NCI-H2196 (cell line): Measurements from ENCODE around the gene SHROOM2.
"Not testable (repeated sequence)": the region's sequence is repeated elsewhere in the genome, so short reads cannot be mapped to it uniquely, and the experiment has no call there.

Experiments used
- DNase-seq: peaks from one replicate; lab custom pipeline; 2025; ENCODE audit not compliant: unreplicated experiment; lab: John Stamatoyannopoulos, UW

SHROOM2 gene

GRCh38 chrX:9785254-9785943 is 830 bp upstream of the SHROOM2 start:
- DNase-seq, result no peak

GRCh38 chrX:9786798-9787635 is 788 bp downstream of the SHROOM2 start:
- no peak for DNase-seq

- DNase-seq, result peak; percentile 37
These were observed 2.7 kb downstream of the SHROOM2 start for GRCh38 chrX:9788911-9789310.

GRCh38 chrX:9789555-9789954 is 3.3 kb downstream of the SHROOM2 start:
- no peak for DNase-seq

- no peak for DNase-seq
These were observed 4.6 kb downstream of the SHROOM2 start for GRCh38 chrX:9790866-9791265.

GRCh38 chrX:9794495-9794894 is 8.3 kb downstream of the SHROOM2 start:
- no peak for DNase-seq

GRCh38 chrX:9797384-9798360 is 11.4 kb downstream of the SHROOM2 start:
- DNase-seq, result no peak

- DNase-seq, result no peak
These were observed 16.5 kb downstream of the SHROOM2 start for GRCh38 chrX:9802737-9803136.

GRCh38 chrX:9804444-9804843 is 18.2 kb downstream of the SHROOM2 start:
- no peak for DNase-seq

- no peak for DNase-seq
These were observed 19.7 kb downstream of the SHROOM2 start for GRCh38 chrX:9805956-9806355.

GRCh38 chrX:9807355-9808182 is 21.3 kb downstream of the SHROOM2 start:
- no peak for DNase-seq

GRCh38 chrX:9809876-9810275 is 23.6 kb downstream of the SHROOM2 start:
- DNase-seq, result not testable (repeated sequence)

GRCh38 chrX:9811086-9811485 is 24.9 kb downstream of the SHROOM2 start:
- not testable (repeated sequence) for DNase-seq

- no peak for DNase-seq
These were observed 30.0 kb downstream of the SHROOM2 start for GRCh38 chrX:9816084-9816700.

GRCh38 chrX:9821572-9821971 is 35.3 kb downstream of the SHROOM2 start:
- DNase-seq, result no peak

GRCh38 chrX:9824554-9824953 is 38.3 kb downstream of the SHROOM2 start:
- no peak for DNase-seq

GRCh38 chrX:9825129-9825790 is 39.0 kb downstream of the SHROOM2 start:
- DNase-seq, result no peak

GRCh38 chrX:9825966-9826365 is 39.7 kb downstream of the SHROOM2 start:
- no peak for DNase-seq
